KMS-11 (cell line): ENCODE measurements around the gene PRKCH.

Experiments used
- H2AFZ ChIP-seq: fragments of 200-600 bp; sonication (generic); 2 replicates; pipeline ENCODE4 v1.6.1; 2016; ENCODE audit warnings: antibody characterized with exemption, mixed run types, low read depth
- H3K27ac ChIP-seq: fragments of 200-600 bp; sonication (generic); 2 replicates; pipeline ENCODE4 v1.6.1; 2016; ENCODE audit warnings: mild to moderate bottlenecking, mixed run types
- H3K27me3 ChIP-seq: fragments of 200-600 bp; sonication (generic); 2 replicates; pipeline ENCODE4 v1.6.1; 2017; ENCODE audit warnings: mild to moderate bottlenecking, low read depth, mixed run types, moderate library complexity; ENCODE audit not compliant: insufficient read depth
- H3K36me3 ChIP-seq: fragments of 200-600 bp; sonication (generic); 2 replicates; pipeline ENCODE4 v1.6.1; 2017; ENCODE audit warnings: mild to moderate bottlenecking, mixed run types; ENCODE audit not compliant: insufficient read depth
- H3K4me1 ChIP-seq: fragments of 200-600 bp; sonication (generic); 2 replicates; pipeline ENCODE4 v1.6.1; 2016; ENCODE audit warnings: mild to moderate bottlenecking, low read depth, mixed run types; ENCODE audit not compliant: poor library complexity, severe bottlenecking
- H3K4me2 ChIP-seq: fragments of 200-600 bp; sonication (generic); 2 replicates; pipeline ENCODE4 v1.7.0; 2016; ENCODE audit warnings: mild to moderate bottlenecking, mixed run types
- H3K4me3 ChIP-seq: fragments of 200-600 bp; sonication (generic); IDR thresholded peaks from 2 replicates; pipeline ENCODE4 v1.6.1; 2017; ENCODE audit warnings: low read depth, low read length, mixed read lengths; ENCODE audit not compliant: insufficient read depth
- H3K79me2 ChIP-seq: fragments of 200-600 bp; sonication (generic); 2 replicates; pipeline ENCODE4 v1.6.1; 2016; ENCODE audit warnings: low read depth, mixed run types; ENCODE audit not compliant: insufficient read depth
- H3K9ac ChIP-seq: fragments of 200-600 bp; sonication (generic); 2 replicates; pipeline ENCODE4 v1.6.1; 2016; ENCODE audit warnings: mild to moderate bottlenecking, mixed run types
- H4K20me1 ChIP-seq: fragments of 200-600 bp; sonication (generic); 2 replicates; pipeline ENCODE4 v1.6.1; 2016; ENCODE audit warnings: mild to moderate bottlenecking, mixed run types; ENCODE audit not compliant: insufficient read depth
- TF ChIP-seq, protein P1 (sequence below): fragments of 200-600 bp; sonication (generic); conservative IDR thresholded peaks from 2 replicates; pipeline ENCODE4 v1.6.1; 2017; ENCODE audit warnings: low read depth, mild to moderate bottlenecking, antibody characterized with exemption, low read length, moderate library complexity, mixed read lengths

The PRKCH gene

DNA sequence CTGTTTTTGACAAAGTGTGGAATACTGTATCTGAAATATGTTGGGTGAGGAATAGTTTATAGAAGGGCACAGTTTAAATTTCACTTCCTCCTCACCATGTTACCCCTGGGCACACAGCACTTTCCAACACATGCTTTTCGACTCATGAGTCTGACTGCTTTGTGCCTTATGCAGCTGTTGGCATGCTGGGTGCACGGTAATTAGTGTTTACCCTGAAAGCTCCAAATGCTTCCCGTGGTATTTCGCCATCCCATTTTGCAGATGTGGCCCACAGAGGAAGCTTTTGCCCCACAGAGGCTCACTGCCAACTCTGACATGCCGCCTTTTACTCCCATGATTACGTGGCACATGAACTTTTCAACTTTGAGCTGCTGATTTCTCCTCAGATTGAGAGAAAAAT, 168.6 kb downstream of the PRKCH start:
- H3K27ac ChIP-seq, result no peak overlapping the region
- TF ChIP-seq, protein P1, sequence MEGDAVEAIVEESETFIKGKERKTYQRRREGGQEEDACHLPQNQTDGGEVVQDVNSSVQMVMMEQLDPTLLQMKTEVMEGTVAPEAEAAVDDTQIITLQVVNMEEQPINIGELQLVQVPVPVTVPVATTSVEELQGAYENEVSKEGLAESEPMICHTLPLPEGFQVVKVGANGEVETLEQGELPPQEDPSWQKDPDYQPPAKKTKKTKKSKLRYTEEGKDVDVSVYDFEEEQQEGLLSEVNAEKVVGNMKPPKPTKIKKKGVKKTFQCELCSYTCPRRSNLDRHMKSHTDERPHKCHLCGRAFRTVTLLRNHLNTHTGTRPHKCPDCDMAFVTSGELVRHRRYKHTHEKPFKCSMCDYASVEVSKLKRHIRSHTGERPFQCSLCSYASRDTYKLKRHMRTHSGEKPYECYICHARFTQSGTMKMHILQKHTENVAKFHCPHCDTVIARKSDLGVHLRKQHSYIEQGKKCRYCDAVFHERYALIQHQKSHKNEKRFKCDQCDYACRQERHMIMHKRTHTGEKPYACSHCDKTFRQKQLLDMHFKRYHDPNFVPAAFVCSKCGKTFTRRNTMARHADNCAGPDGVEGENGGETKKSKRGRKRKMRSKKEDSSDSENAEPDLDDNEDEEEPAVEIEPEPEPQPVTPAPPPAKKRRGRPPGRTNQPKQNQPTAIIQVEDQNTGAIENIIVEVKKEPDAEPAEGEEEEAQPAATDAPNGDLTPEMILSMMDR, result no peak
- H4K20me1 ChIP-seq, result no peaks in the 10 kb centered on the region
- H3K4me3 ChIP-seq, result no peak overlapping the region
- no peaks in the 10 kb centered on the region for H3K27me3 ChIP-seq
- no peak overlapping the region for H3K4me2 ChIP-seq
- H2AFZ ChIP-seq, result no peak overlapping the region
- no peaks in the 10 kb centered on the region for H3K36me3 ChIP-seq
- no peak overlapping the region for H3K9ac ChIP-seq
- H3K4me1 ChIP-seq, result no peaks in the 10 kb centered on the region
- H3K79me2 ChIP-seq, result no peaks in the 10 kb centered on the region

DNA sequence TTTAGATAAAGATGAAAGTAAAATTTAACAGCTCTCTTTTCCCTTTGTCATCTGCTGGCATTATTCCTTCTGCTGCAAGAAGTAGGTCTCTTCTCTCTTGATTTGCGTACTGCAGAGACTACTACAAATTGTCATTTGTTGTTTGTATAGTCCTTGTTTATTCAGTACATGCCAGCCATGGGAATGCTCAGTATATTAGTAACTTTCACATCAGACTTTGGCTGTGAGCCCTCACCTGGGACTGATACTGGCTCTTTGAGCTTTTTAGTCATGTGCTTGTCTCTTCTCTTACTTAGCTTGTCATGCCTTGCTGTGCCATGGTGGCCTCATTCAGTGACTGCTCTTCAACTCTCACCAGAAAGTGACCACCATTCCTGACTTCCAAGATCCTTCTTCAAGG, 169.8 kb downstream of the PRKCH start:
- no peaks in the 10 kb centered on the region for H4K20me1 ChIP-seq
- H3K9ac ChIP-seq, result no peak overlapping the region
- H3K36me3 ChIP-seq, result no peaks in the 10 kb centered on the region
- H3K4me1 ChIP-seq, result no peaks in the 10 kb centered on the region
- H3K27ac ChIP-seq, result no peak overlapping the region
- H3K79me2 ChIP-seq, result no peaks in the 10 kb centered on the region
- TF ChIP-seq, protein P1, result no peak
- no peaks in the 10 kb centered on the region for H3K27me3 ChIP-seq
- no peak overlapping the region for H2AFZ ChIP-seq
- no peak overlapping the region for H3K4me2 ChIP-seq
- H3K4me3 ChIP-seq, result no peak overlapping the region

DNA sequence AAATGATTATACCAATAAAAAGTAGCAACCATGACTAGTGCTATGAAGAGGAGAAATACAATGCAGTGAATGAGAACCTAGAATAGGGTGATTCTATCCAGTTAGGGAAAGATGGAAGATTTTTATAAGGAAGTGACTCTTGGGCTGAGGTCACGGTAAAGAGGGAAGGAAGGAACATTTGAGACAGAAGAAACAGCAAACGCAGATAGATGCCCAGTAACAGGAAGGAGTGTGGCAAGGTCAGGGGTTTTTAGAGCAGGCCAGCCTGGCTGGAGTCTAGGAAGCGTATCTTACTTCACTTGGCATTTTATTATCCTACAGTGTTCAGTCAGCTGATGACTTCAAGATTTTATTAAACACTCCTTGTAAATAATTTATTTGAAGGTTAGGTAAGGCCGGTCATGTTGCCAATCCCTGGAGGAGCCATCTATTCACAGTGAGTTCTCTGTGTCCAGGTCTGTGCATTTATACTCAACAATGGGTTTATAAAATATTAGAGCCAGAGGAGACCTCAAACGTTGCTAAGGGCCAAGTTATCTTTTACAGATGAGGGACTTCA, 170.6 kb downstream of the PRKCH start:
- Histone ChIP-seq H3K4me1 (no peaks in the 10 kb centered on the region), H3K27ac (no peak overlapping the region)

DNA sequence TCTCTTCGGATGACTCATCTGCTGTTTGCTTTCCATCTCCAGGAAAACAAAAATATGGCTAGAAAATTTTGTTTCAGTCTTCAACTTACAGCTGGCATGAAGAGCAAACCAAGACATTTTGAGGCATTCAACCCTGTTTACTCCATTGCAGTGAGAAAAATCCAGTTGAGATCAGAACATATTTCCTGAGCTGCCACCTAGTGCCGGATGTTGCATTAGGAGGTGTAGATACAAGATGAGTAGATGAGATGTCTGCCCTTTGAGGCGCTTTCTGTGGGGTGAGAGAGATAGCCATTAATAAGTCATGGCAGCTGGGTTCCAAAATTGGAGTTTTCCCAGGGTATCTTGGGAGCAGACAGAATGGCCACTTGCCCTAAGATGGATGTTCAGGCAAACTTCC, 171.1 kb downstream of the PRKCH start:
- H2AFZ ChIP-seq, result no peak overlapping the region
- no peak overlapping the region for H3K27ac ChIP-seq
- H3K9ac ChIP-seq, result no peak overlapping the region

More for the DNA sequence above, 170.6 kb downstream of the PRKCH start:
- Histone ChIP-seq H3K79me2 (no peaks in the 10 kb centered on the region), H2AFZ (no peak overlapping the region), H3K27me3 (no peaks in the 10 kb centered on the region), H4K20me1 (no peaks in the 10 kb centered on the region), H3K4me2 (no peak overlapping the region), H3K4me3 (no peak overlapping the region), H3K36me3 (no peaks in the 10 kb centered on the region), H3K9ac (no peak overlapping the region)
- TF ChIP-seq, protein P1, result no peak

More for the DNA sequence above, 171.1 kb downstream of the PRKCH start:
- H3K27me3 ChIP-seq, result no peaks in the 10 kb centered on the region
- no peaks in the 10 kb centered on the region for H3K79me2 ChIP-seq
- no peak overlapping the region for H3K4me2 ChIP-seq
- H3K4me3 ChIP-seq, result no peak overlapping the region
- H3K36me3 ChIP-seq, result no peaks in the 10 kb centered on the region
- H3K4me1 ChIP-seq, result no peaks in the 10 kb centered on the region
- TF ChIP-seq, protein P1, result no peak
- no peaks in the 10 kb centered on the region for H4K20me1 ChIP-seq
